ENCODE data around the gene SLC12A1.
"Not testable (repeated sequence)": the region's sequence is repeated elsewhere in the genome, so short reads cannot be mapped to it uniquely, and the experiment has no call there.

SLC12A1 gene

DNA sequence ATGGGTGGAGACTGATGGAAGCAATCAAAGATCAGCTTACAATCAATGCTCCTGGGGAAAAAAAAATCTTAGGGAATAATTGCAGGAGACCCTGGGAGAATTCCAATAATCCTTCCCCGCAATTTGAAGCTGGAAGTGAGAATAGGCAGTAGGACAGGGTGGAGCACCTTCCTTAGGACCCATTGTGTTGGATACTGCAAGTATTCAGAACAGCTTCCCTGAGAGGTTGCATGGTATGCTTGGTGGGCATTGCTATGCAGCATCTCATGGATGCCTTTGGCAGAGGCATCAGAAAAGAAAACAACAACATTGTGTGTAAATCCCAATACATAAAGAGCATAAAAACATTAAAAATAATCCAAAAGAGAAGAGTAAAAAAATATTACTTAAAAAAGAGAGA lies 100.5 kb downstream of the SLC12A1 start:
- no peak for DNase-seq (ENCODE audit: low spot score)
- FAIRE-seq = no peak

- no peak for FAIRE-seq
- DNase-seq (ENCODE audit: low spot score) = no peak
These were observed 101.5 kb downstream of the SLC12A1 start for GRCh38 chr15:48307586-48307985.

DNA sequence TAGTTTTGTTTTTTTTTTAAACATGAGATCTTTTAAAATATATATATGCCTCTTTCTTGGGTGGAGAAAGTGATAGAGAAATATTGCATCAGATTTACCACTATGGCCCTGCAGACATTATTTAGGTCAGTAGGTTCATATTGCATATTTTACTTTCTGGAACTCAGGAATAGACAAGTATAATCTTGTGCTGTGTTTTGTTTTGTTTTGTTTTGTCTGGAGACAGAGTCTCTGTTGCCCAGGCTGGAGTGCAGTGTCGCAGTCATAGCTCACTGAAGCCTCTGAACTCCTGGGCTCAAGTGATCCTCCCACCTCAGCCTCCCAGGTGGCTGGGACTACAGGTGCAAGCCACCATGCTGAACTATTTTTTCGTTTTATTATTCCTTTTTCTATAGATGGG lies 103.6 kb downstream of the SLC12A1 start:
- DNase-seq (ENCODE audit: low spot score) = no peak
- FAIRE-seq = no peak

GRCh38 chr15:48313216-48313615 lies 107.1 kb downstream of the SLC12A1 start:
- FAIRE-seq (no peak), DNase-seq (ENCODE audit: low spot score) (no peak)

DNA sequence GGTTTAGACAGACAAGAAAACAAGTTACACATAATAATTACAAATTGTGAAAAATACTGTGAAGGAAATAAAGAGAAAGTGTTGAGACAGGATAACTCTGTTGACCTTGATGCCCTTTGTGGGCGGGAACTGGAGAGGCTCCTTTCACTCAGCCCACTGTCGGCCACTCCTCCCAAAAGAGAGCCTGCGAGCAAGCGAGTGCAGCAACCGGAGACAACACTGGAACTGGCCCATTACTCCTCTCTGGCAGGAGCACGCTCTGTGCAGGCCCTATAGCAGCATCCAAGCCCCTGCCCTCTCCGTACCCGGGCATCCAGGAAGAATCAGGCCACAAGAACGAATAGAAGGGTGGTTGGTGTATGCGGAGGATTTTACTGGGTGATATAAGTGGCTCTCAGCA lies 108.9 kb downstream of the SLC12A1 start:
- FAIRE-seq (no peak), DNase-seq (ENCODE audit: low spot score) (no peak)

DNA sequence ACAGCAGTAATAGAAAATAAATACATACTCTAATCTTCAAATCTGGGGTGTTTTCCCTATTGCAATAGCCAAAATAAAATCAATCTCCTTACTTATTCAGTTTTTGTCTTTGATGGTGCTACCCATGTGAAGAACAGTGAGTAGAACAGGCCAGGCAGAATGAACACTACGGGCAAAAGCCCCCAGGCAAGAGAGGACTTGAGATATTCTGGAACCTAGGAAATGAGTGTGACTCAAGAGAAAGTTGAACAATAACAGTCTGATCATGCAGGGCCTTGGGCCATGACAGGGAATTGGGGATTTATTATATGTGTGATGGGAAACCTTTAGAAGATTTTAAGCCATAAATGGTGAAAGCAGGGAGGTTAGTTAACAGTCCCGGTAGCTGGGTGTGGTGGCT lies 111.1 kb downstream of the SLC12A1 start:
- no peak for DNase-seq (ENCODE audit: low spot score)

GRCh38 chr15:48318131-48318530 lies 112.0 kb downstream of the SLC12A1 start:
- DNase-seq (ENCODE audit: low spot score) = no peak
- no peak for FAIRE-seq

More for the DNA sequence above, 111.1 kb downstream of the SLC12A1 start:
- no peak for FAIRE-seq

- DNase-seq (ENCODE audit: low spot score) = no peak
- no peak for FAIRE-seq
These were observed 117.2 kb downstream of the SLC12A1 start for GRCh38 chr15:48323294-48323693.

- DNase-seq (ENCODE audit: low spot score) = no peak
- FAIRE-seq = no peak
These were observed 118.8 kb downstream of the SLC12A1 start for GRCh38 chr15:48324949-48325348.

DNA sequence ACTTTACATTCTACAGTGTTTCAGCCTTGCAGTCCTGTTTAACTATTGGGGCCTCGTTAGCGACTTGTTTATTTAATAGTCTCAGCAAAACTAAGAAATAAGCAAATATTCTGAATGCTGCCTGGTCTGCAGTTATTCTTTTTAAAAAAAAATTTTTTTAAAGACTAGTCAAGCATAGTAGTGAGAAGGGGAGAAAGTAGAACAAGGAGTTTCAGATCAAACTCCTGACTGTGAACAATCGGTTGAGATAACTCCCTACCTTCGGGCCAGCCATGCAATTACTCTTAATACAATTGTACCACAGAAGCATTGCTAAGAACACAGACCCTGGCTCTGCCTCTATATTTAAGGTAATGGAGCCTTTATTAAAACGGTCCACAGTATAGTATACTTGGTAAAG lies 119.3 kb downstream of the SLC12A1 start:
- DNase-seq (ENCODE audit: low spot score) = no peak
- FAIRE-seq = no peak

GRCh38 chr15:48326180-48326579 lies 120.1 kb downstream of the SLC12A1 start:
- not testable (repeated sequence) for FAIRE-seq; DNase-seq (ENCODE audit: low spot score)

- no peak for FAIRE-seq
- no peak for DNase-seq (ENCODE audit: low spot score)
These were observed 124.1 kb downstream of the SLC12A1 start for GRCh38 chr15:48330105-48330785.

- DNase-seq (ENCODE audit: low spot score) = peak; percentile 53
These were observed 125.0 kb downstream of the SLC12A1 start, which contains the start of gene DUT for GRCh38 chr15:48330855-48331795. Gene DUT, plus strand, starts transcription at chr15:48331429. Its CDS starts 87 bp downstream, at chr15:48331516.

GRCh38 chr15:48331796-48332641 lies 125.9 kb downstream of the SLC12A1 start:
- peak; percentile 10 for DNase-seq (ENCODE audit: low spot score)
- no peak for FAIRE-seq

More at GRCh38 chr15:48330855-48331795, 125.0 kb downstream of the SLC12A1 start, which contains the start of gene DUT:
- no peak for FAIRE-seq

- FAIRE-seq = no peak
- no peak for DNase-seq (ENCODE audit: low spot score)
These were observed 126.5 kb downstream of the SLC12A1 start for GRCh38 chr15:48332642-48333034.

- FAIRE-seq (no peak), DNase-seq (ENCODE audit: low spot score) (no peak)
These were observed 127.4 kb downstream of the SLC12A1 start for GRCh38 chr15:48333540-48333939.

DNA sequence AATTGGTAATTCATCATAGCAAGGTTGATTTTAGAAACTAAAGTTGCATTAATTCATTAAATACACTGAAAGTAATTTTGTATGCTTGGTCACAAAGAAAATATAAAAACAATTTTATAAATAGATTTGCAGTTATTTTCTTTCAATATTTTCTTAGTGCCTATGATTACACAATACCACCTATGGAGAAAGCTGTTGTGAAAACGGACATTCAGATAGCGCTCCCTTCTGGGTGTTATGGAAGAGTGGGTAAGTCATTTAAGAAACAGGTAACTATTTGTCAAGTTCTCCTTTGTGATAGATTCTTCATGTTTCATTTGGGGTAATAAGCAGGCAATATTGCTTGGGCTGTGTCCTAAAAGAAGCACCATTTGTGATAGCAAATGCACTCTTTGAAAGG lies 128.2 kb downstream of the SLC12A1 start:
- DNase-seq (ENCODE audit: low spot score) (no peak), FAIRE-seq (no peak)

- FAIRE-seq = no peak
- no peak for DNase-seq (ENCODE audit: low spot score)
These were observed 130.8 kb downstream of the SLC12A1 start for GRCh38 chr15:48336940-48337339.

DNA sequence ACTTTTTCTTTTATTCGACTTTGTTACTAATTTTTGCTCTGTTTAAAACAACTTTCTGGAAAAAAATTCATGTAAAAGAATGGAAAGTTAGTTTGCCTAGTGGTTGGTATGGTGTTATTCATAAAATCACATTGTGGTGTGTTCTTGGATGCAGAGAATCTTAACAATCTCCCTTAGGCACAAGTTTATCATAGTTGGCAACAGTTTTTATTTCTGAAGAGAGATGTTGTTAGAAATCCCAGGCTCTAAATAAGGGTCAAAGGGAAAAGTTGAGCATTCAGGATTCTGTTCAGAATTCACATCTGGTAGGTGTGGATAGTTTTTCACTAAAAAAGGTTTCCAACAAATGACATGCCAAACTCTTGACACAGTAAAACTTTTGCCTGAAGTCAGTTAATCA lies 131.5 kb downstream of the SLC12A1 start:
- FAIRE-seq (no peak), DNase-seq (ENCODE audit: low spot score) (no peak)

DNA sequence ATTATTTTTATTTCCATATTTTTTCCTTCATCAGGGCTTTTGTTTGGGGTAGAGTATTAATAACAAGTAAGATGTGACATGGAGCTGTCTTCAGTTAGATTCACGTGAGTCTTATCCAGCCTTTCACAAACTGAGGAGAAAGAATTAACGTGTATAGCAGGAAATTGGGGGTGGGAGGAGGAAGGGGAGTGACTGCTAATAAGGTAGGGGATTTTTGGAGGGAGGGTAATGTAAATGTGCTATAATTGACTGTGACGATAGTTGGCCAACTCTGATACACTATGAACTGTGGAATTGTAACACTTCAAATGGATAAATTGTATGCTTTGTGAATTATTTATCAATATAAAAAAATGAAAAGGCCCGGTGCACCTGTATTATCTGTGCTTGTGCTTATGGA lies 134.0 kb downstream of the SLC12A1 start:
- FAIRE-seq (no peak), DNase-seq (ENCODE audit: low spot score) (no peak)

DNA sequence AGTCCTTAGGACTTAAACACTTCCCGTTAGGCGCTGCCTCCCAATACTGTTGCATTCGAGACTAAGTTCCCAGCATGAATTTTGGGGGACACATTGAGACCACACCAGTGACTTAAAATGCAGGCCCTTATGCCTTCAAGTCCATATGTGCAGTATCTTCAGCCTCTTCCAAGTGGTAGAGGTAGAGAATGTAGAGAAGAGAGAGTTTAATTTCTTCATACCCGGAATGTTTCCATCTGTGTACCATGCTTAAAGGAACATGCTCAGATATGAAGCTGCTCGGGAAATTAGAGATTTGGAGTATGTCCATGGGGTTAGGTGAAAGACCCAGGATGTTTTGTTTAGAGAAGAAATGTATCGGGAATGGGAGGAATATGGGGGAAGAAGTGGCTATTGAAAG lies 137.8 kb downstream of the SLC12A1 start:
- no peak for DNase-seq (ENCODE audit: low spot score)
- no peak for FAIRE-seq

Data from RCC 7860 (cell line).